ENCODE measurements around the gene CACFD1. TPM values are rescaled to one million over a fixed set of nuclear protein-coding genes. Genes with fewer than 3 reads are reported as not detected.

Gene CACFD1
- total RNA-seq, 1 experiment from 2014 or later = 22.5 TPM

DNA sequence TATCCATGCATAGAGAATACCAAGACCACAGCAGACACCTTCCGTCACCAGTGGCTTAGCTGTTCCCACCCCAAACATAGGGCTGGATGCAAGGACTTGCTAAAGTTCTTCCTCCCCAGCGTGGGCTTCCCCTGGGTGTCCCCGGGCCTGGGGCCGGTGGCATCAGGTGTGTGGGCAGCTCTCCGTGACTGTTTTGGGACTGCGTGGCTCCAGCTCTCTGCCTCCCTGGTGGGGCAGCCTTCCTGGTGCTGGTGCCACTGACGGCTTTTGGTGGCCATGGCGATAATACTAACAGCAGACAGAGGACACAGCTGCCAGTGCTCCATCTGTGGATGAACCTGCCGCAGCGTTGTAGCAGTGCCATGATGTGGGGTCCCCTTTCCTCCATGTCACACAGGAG lies 4.9 kb downstream of the CACFD1 start:
- no peak for TF ChIP-seq CBFB (CRISPR knock-in tag; IDR thresholded peaks at IDR 0.05; ENCODE audit: low read depth)
- no peak for TF ChIP-seq PRRX2 (CRISPR knock-in tag; IDR thresholded peaks at IDR 0.05)
- TF ChIP-seq MXD4 (CRISPR knock-in tag; IDR thresholded peaks at IDR 0.05; ENCODE audit: borderline replicate concordance) = no peak
- TF ChIP-seq SMAD4 (CRISPR knock-in tag; IDR thresholded peaks at IDR 0.05) = no peak
- no peak for TF ChIP-seq ZNF232 (CRISPR knock-in tag; IDR thresholded peaks at IDR 0.05)
- no peak for TF ChIP-seq FOXJ3 (CRISPR knock-in tag; IDR thresholded peaks at IDR 0.05; ENCODE audit: borderline replicate concordance)
- no peak for TF ChIP-seq TP53 (CRISPR knock-in tag; IDR thresholded peaks at IDR 0.05)
- no peak for TF ChIP-seq ESRRA (CRISPR knock-in tag; IDR thresholded peaks at IDR 0.05; ENCODE audit: borderline replicate concordance)
- no peak for TF ChIP-seq ZNF138 (CRISPR knock-in tag; conservative IDR thresholded peaks at IDR 0.05)
- TF ChIP-seq, protein P1, sequence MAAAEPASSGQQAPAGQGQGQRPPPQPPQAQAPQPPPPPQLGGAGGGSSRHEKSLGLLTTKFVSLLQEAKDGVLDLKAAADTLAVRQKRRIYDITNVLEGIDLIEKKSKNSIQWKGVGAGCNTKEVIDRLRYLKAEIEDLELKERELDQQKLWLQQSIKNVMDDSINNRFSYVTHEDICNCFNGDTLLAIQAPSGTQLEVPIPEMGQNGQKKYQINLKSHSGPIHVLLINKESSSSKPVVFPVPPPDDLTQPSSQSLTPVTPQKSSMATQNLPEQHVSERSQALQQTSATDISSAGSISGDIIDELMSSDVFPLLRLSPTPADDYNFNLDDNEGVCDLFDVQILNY (CRISPR knock-in tag; IDR thresholded peaks at IDR 0.05) = no peak
- TF ChIP-seq, protein P2, sequence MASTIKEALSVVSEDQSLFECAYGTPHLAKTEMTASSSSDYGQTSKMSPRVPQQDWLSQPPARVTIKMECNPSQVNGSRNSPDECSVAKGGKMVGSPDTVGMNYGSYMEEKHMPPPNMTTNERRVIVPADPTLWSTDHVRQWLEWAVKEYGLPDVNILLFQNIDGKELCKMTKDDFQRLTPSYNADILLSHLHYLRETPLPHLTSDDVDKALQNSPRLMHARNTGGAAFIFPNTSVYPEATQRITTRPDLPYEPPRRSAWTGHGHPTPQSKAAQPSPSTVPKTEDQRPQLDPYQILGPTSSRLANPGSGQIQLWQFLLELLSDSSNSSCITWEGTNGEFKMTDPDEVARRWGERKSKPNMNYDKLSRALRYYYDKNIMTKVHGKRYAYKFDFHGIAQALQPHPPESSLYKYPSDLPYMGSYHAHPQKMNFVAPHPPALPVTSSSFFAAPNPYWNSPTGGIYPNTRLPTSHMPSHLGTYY (CRISPR knock-in tag; IDR thresholded peaks at IDR 0.05) = no peak
- TF ChIP-seq, protein P3, sequence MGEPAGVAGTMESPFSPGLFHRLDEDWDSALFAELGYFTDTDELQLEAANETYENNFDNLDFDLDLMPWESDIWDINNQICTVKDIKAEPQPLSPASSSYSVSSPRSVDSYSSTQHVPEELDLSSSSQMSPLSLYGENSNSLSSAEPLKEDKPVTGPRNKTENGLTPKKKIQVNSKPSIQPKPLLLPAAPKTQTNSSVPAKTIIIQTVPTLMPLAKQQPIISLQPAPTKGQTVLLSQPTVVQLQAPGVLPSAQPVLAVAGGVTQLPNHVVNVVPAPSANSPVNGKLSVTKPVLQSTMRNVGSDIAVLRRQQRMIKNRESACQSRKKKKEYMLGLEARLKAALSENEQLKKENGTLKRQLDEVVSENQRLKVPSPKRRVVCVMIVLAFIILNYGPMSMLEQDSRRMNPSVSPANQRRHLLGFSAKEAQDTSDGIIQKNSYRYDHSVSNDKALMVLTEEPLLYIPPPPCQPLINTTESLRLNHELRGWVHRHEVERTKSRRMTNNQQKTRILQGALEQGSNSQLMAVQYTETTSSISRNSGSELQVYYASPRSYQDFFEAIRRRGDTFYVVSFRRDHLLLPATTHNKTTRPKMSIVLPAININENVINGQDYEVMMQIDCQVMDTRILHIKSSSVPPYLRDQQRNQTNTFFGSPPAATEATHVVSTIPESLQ (CRISPR knock-in tag; IDR thresholded peaks at IDR 0.05) = no peak
- TF ChIP-seq, protein P4, sequence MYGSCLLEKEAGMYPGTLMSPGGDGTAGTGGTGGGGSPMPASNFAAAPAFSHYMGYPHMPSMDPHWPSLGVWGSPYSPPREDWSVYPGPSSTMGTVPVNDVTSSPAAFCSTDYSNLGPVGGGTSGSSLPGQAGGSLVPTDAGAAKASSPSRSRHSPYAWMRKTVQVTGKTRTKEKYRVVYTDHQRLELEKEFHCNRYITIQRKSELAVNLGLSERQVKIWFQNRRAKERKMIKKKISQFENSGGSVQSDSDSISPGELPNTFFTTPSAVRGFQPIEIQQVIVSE (CRISPR knock-in tag; IDR thresholded peaks at IDR 0.05; ENCODE audit: borderline replicate concordance) = no peak
- TF ChIP-seq, protein P5, sequence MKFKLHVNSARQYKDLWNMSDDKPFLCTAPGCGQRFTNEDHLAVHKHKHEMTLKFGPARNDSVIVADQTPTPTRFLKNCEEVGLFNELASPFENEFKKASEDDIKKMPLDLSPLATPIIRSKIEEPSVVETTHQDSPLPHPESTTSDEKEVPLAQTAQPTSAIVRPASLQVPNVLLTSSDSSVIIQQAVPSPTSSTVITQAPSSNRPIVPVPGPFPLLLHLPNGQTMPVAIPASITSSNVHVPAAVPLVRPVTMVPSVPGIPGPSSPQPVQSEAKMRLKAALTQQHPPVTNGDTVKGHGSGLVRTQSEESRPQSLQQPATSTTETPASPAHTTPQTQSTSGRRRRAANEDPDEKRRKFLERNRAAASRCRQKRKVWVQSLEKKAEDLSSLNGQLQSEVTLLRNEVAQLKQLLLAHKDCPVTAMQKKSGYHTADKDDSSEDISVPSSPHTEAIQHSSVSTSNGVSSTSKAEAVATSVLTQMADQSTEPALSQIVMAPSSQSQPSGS (CRISPR knock-in tag; IDR thresholded peaks at IDR 0.05; ENCODE audit: borderline replicate concordance, low read depth) = no peak
- no peak for TF ChIP-seq EMX1 (CRISPR knock-in tag; IDR thresholded peaks at IDR 0.05)
- no peak for TF ChIP-seq ZNF263 (CRISPR knock-in tag; IDR thresholded peaks at IDR 0.05; ENCODE audit: low read depth)
- no peak for TF ChIP-seq RORB (CRISPR knock-in tag; IDR thresholded peaks at IDR 0.05)
- no peak for TF ChIP-seq ZNF219 (CRISPR knock-in tag; IDR thresholded peaks at IDR 0.05; ENCODE audit: borderline replicate concordance)
- ChIA-PET POLR2A (no interaction called here), CTCF (interaction anchor here (0.6 to 3.3 kb wide), 3 partner anchors 14 to 87 kb away, joined by 3 to 25 read pairs (median 17); partner anchors contain the start of gene SLC2A6)
- H3K4me3 Mint-ChIP-seq = no peak overlapping the region
- no peaks in the 10 kb centered on the region for H3K27me3 Mint-ChIP-seq (ENCODE audit: low read depth)
- DNase-seq (ENCODE audit: low spot score) (no peak), ATAC-seq (no peak)
- H3K9me3 Mint-ChIP-seq = no peaks in the 10 kb centered on the region
- peaks cover 20% of the 10 kb centered on the region for H3K4me1 Mint-ChIP-seq
- no peak overlapping the region for H3K27ac Mint-ChIP-seq
- H3K36me3 Mint-ChIP-seq = peaks cover 4% of the 10 kb centered on the region; the same call in 1 of the 2 replicates

DNA sequence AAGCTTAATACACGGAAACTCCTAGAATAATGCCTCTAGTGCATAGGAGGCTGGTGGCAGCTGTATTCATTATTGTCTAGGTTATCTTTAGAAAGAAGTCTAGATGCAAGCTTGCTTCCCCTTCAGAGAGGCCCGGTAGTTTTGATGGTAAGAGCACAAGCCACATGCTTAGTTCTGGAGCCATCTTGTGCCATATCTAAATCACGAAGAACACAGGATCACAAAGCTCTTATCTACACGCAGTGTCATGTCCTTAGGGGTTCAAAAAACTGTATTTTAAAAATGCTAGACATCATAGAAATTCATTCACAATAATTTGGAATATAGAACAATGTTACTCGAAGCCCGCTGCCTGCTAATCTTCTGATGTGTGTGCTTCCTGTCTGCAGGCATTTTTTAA lies 6.2 kb downstream of the CACFD1 start:
- CTCF ChIA-PET = interaction anchor here (1.3 kb wide), 1 partner anchor 21 kb away, joined by 4 read pairs; no protein-coding TSS in a partner anchor
- ATAC-seq (no peak), DNase-seq (ENCODE audit: low spot score) (no peak)
- TF ChIP-seq OVOL2 (CRISPR knock-in tag; IDR thresholded peaks at IDR 0.05; ENCODE audit: borderline replicate concordance) = no peak
- TF ChIP-seq KAT7 (CRISPR knock-in tag; IDR thresholded peaks at IDR 0.05; ENCODE audit: borderline replicate concordance) = no peak
- TF ChIP-seq, protein P6, sequence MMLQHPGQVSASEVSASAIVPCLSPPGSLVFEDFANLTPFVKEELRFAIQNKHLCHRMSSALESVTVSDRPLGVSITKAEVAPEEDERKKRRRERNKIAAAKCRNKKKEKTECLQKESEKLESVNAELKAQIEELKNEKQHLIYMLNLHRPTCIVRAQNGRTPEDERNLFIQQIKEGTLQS (CRISPR knock-in tag; conservative IDR thresholded peaks at IDR 0.05) = no peak
- peaks cover 4% of the 10 kb centered on the region; the same call in 1 of the 2 replicates for H3K36me3 Mint-ChIP-seq
- H3K4me3 Mint-ChIP-seq = no peak overlapping the region
- H3K9me3 Mint-ChIP-seq = no peaks in the 10 kb centered on the region
- POLR2A ChIA-PET = no interaction called here
- H3K27me3 Mint-ChIP-seq (ENCODE audit: low read depth) = no peaks in the 10 kb centered on the region
- H3K27ac Mint-ChIP-seq = no peak overlapping the region
- peaks cover 16% of the 10 kb centered on the region for H3K4me1 Mint-ChIP-seq

All from WTC11 (cell line).